Duodenal mucosa (tissue), 2 donors: Measurements from ENCODE around the gene CDH11.

Source experiments
- H3K27ac ChIP-seq: one replicate; pipeline ENCODE4 v1.7.0; 2013; ENCODE audit warnings: low read depth, low read length
- H3K27me3 ChIP-seq, 2 donors: one replicate each; pipeline ENCODE4 v1.7.0; 2013; ENCODE audit warnings: low read length in 2 of 2, control low read depth in 1 of 2; ENCODE audit not compliant: insufficient read depth in 2 of 2, control insufficient read depth in 1 of 2
- H3K36me3 ChIP-seq, 2 donors: one replicate each; pipeline ENCODE4 v1.7.0; 2013; ENCODE audit warnings: low read length in 2 of 2, control low read depth in 1 of 2; ENCODE audit not compliant: insufficient read depth in 2 of 2, control insufficient read depth in 1 of 2
- H3K4me1 ChIP-seq, 2 donors: one replicate each; pipeline ENCODE4 v1.7.0; 2013; ENCODE audit warnings: low read length in 2 of 2, control low read depth in 1 of 2; ENCODE audit not compliant: insufficient read depth in 2 of 2, control insufficient read depth in 1 of 2
- H3K4me3 ChIP-seq, 2 donors: one replicate each; pipeline ENCODE4 v1.7.0; 2013; ENCODE audit warnings: low read length in 2 of 2, low read depth in 1 of 2
- H3K9ac ChIP-seq, 2 donors: one replicate each; pipeline ENCODE4 v1.7.0; 2013; ENCODE audit warnings: low read length in 2 of 2, low read depth in 1 of 2
- H3K9me3 ChIP-seq, 2 donors: one replicate each; pipeline ENCODE4 v1.7.0; 2013; ENCODE audit warnings: low read length in 2 of 2, control low read depth in 1 of 2; ENCODE audit not compliant: control insufficient read depth in 1 of 2

The CDH11 gene

DNA sequence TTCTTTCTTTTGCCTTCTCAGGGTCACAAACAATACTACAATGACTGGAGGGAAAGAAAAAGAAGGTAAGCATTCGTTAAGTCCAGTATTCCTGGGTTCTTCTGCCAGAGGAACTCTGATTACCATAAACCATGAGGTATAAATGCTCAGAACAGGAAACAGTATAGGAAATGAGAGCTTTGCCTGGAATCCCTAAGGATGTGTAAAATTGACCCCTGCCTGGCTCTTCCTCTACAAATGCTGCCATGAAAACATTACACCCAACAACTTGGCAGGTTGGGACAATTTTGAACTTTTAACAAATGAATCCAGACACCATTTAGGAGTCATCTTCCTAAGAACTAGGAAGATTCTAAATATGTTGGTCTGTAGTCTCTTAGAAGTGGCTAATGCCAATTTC, 173.8 kb downstream of the CDH11 start:
- H3K4me3 ChIP-seq, result no peak overlapping the region
- H3K9ac ChIP-seq, result no peak overlapping the region
- H3K4me1 ChIP-seq, result no peaks in the 10 kb centered on the region
- H3K9me3 ChIP-seq, result peaks cover 0 to 2% of the 10 kb centered on the region in 2 donors
- no peak overlapping the region for H3K27ac ChIP-seq
- no peaks in the 10 kb centered on the region for H3K27me3 ChIP-seq
- no peaks in the 10 kb centered on the region for H3K36me3 ChIP-seq

DNA sequence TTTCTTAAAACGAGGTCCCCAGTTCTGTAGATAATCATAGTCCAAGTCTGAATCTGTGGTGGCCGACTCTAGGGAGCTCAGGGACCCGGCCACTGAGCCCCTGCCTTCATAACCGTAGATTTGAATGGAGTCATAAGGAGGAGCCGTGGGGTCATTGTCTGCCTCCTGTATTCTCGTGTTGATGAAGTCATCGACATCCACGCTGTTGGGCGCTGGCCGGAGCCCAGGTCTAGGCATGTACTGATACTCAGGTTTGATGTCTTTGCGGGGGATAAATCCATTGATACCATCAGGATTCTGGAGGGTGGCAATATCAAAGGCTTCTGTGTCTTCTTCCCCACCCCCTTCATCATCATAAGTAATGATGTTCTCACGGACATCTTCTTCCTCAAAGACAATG, 174.2 kb downstream of the CDH11 start:
- Histone ChIP-seq H3K9me3 (peaks cover 0 to 2% of the 10 kb centered on the region in 2 donors), H3K4me1 (no peaks in the 10 kb centered on the region), H3K36me3 (no peaks in the 10 kb centered on the region), H3K27me3 (no peaks in the 10 kb centered on the region), H3K27ac (no peak overlapping the region), H3K9ac (no peak overlapping the region), H3K4me3 (no peak overlapping the region)

DNA sequence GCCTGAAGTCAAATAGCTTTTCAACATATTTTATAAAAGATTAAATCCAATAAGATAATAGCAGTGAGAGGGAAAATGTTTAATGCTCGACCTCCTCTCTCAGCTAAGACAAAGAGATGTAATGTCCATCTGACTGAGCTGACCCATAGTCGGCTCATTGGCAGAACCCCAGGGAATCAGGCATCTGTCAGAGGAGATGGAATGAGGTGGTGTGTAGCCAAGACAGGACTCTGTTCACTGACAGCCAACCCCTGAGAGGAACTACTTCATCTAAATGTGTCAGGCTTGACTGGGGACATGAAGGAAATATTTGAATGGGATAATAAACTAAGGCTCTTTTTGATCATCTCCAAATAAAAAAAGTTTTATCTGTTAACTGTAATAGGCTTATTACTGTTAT, 188.0 kb downstream of the CDH11 start:
- H3K4me3 ChIP-seq, result no peak overlapping the region
- no peaks in the 10 kb centered on the region for H3K4me1 ChIP-seq
- no peak overlapping the region for H3K9ac ChIP-seq
- H3K27ac ChIP-seq, result no peak overlapping the region
- no peaks in the 10 kb centered on the region for H3K36me3 ChIP-seq
- H3K9me3 ChIP-seq, result peaks cover 0 to 5% of the 10 kb centered on the region in 2 donors
- no peaks in the 10 kb centered on the region for H3K27me3 ChIP-seq

GRCh38 chr16:64926476-64926875, 195.4 kb downstream of the CDH11 start:
- Histone ChIP-seq H3K4me3 (no peak overlapping the region), H3K27me3 (no peaks in the 10 kb centered on the region), H3K36me3 (no peaks in the 10 kb centered on the region), H3K4me1 (no peaks in the 10 kb centered on the region), H3K9ac (no peak overlapping the region), H3K27ac (no peak overlapping the region), H3K9me3 (peaks cover 5 to 25% of the 10 kb centered on the region in 2 donors)

DNA sequence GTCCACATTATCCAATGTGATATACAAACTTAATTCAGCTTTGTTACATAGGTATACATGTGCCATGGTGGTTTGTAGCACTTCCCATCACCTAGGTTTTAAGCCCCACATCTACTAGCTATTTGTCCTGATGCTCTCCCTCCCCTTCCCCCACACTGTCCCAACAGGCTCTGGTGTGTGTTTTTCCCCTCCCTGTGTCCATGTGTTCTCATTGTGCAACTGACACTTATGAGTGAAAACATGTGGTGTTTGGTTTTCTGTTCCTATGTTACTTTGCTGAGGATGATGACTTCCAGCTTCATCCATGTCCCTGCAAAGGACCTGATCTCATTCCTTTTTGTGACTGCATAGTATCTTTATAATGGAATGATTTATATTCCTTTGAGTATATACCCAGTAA, 196.7 kb downstream of the CDH11 start:
- peaks cover 5 to 25% of the 10 kb centered on the region in 2 donors for H3K9me3 ChIP-seq
- H3K27ac ChIP-seq, result no peak overlapping the region
- H3K4me1 ChIP-seq, result no peaks in the 10 kb centered on the region
- no peaks in the 10 kb centered on the region for H3K36me3 ChIP-seq
- H3K4me3 ChIP-seq, result no peak overlapping the region
- no peak overlapping the region for H3K9ac ChIP-seq
- no peaks in the 10 kb centered on the region for H3K27me3 ChIP-seq

- no peaks in the 10 kb centered on the region for H3K27me3 ChIP-seq
- H3K27ac ChIP-seq, result no peak overlapping the region
- H3K9me3 ChIP-seq, result peaks cover 5 to 20% of the 10 kb centered on the region in 2 donors
- no peaks in the 10 kb centered on the region for H3K4me1 ChIP-seq
- H3K9ac ChIP-seq, result no peak overlapping the region
- H3K4me3 ChIP-seq, result no peak overlapping the region
- no peaks in the 10 kb centered on the region for H3K36me3 ChIP-seq
These were observed 197.8 kb downstream of the CDH11 start for GRCh38 chr16:64924086-64924485.

GRCh38 chr16:64919929-64920607, 201.8 kb downstream of the CDH11 start:
- no peaks in the 10 kb centered on the region for H3K27me3 ChIP-seq
- no peaks in the 10 kb centered on the region for H3K9me3 ChIP-seq
- no peaks in the 10 kb centered on the region for H3K4me1 ChIP-seq
- no peak overlapping the region for H3K9ac ChIP-seq
- no peaks in the 10 kb centered on the region for H3K36me3 ChIP-seq
- H3K27ac ChIP-seq, result no peak overlapping the region
- H3K4me3 ChIP-seq, result no peak overlapping the region

- Histone ChIP-seq H3K27me3 (no peaks in the 10 kb centered on the region), H3K9ac (no peak overlapping the region), H3K4me3 (no peak overlapping the region), H3K36me3 (no peaks in the 10 kb centered on the region), H3K27ac (no peak overlapping the region), H3K4me1 (no peaks in the 10 kb centered on the region), H3K9me3 (no peaks in the 10 kb centered on the region)
These were observed 202.7 kb downstream of the CDH11 start for GRCh38 chr16:64919141-64919540.

GRCh38 chr16:64916051-64916450, 205.8 kb downstream of the CDH11 start:
- Histone ChIP-seq H3K27ac (no peak overlapping the region), H3K27me3 (no peaks in the 10 kb centered on the region), H3K9ac (no peak overlapping the region), H3K4me1 (no peaks in the 10 kb centered on the region), H3K4me3 (no peak overlapping the region), H3K9me3 (no peaks in the 10 kb centered on the region), H3K36me3 (no peaks in the 10 kb centered on the region)

- Histone ChIP-seq H3K9me3 (no peaks in the 10 kb centered on the region), H3K27me3 (no peaks in the 10 kb centered on the region), H3K27ac (no peak overlapping the region), H3K4me1 (no peaks in the 10 kb centered on the region), H3K9ac (no peak overlapping the region), H3K36me3 (no peaks in the 10 kb centered on the region), H3K4me3 (no peak overlapping the region)
These were observed 211.5 kb downstream of the CDH11 start for GRCh38 chr16:64910356-64910755.

GRCh38 chr16:64907844-64908243, 214.0 kb downstream of the CDH11 start:
- H3K36me3 ChIP-seq, result no peaks in the 10 kb centered on the region
- H3K9me3 ChIP-seq, result no peaks in the 10 kb centered on the region
- H3K4me3 ChIP-seq, result no peak overlapping the region
- H3K9ac ChIP-seq, result no peak overlapping the region
- H3K27me3 ChIP-seq, result no peaks in the 10 kb centered on the region
- no peaks in the 10 kb centered on the region for H3K4me1 ChIP-seq
- no peak overlapping the region for H3K27ac ChIP-seq
